Measurements from ENCODE around the gene ZNF837. TPM values are rescaled to one million over a fixed set of nuclear protein-coding genes. Genes with fewer than 3 reads are reported as not detected.

Gene ZNF837
- polyA plus RNA-seq (2013, experiment 1 of 2), result 2.8 TPM
- polyA plus RNA-seq (2013, experiment 2 of 2), result 2.1 TPM

GRCh38 chr19:58380662-58381459 is at the start of gene ZNF837:
Gene ZNF837 (minus strand): TSS chr19:58381030. CDS start chr19:58369332, 11,698 bp downstream.
- H3K4me3 ChIP-seq (ENCODE audit: extremely low read depth, insufficient read depth, low read length, poor library complexity, severe bottlenecking), result peak within 1 kb of the TSS; percentile 64
- no peaks in the 10 kb centered on the region for H3K36me3 ChIP-seq (ENCODE audit: control insufficient read depth, insufficient read depth, low read length)
- H3K9me3 ChIP-seq (ENCODE audit: control insufficient read depth, low read length), result no peaks in the 10 kb centered on the region
- H3K27ac ChIP-seq (ENCODE audit: low read depth, low read length, severe bottlenecking), result peak within 1 kb of the TSS; percentile 75
- H3K4me1 ChIP-seq (ENCODE audit: control insufficient read depth, insufficient read depth, low read length, poor library complexity, severe bottlenecking), result peaks cover 8% of the 10 kb centered on the region
- 0% methylated on average over 64 to 65 of the region's 83 CpGs for WGBS, 2 experiments (ENCODE audit: insufficient coverage in 2 of 2)

GRCh38 chr19:58429745-58430144 is 48.9 kb upstream of the ZNF837 start:
- Histone ChIP-seq H3K27ac (ENCODE audit: low read depth, low read length, severe bottlenecking) (no peak overlapping the region), H3K9me3 (ENCODE audit: control insufficient read depth, low read length) (peaks cover 60% of the 10 kb centered on the region), H3K36me3 (ENCODE audit: control insufficient read depth, insufficient read depth, low read length) (peaks cover 30% of the 10 kb centered on the region), H3K4me3 (ENCODE audit: extremely low read depth, insufficient read depth, low read length, poor library complexity, severe bottlenecking) (no peak overlapping the region), H3K4me1 (ENCODE audit: control insufficient read depth, insufficient read depth, low read length, poor library complexity, severe bottlenecking) (no peaks in the 10 kb centered on the region)

- H3K9me3 ChIP-seq (ENCODE audit: control insufficient read depth, low read length), result peaks cover 49% of the 10 kb centered on the region
- H3K4me3 ChIP-seq (ENCODE audit: extremely low read depth, insufficient read depth, low read length, poor library complexity, severe bottlenecking), result no peak overlapping the region
- no peaks in the 10 kb centered on the region for H3K4me1 ChIP-seq (ENCODE audit: control insufficient read depth, insufficient read depth, low read length, poor library complexity, severe bottlenecking)
- H3K36me3 ChIP-seq (ENCODE audit: control insufficient read depth, insufficient read depth, low read length), result peaks cover 19% of the 10 kb centered on the region
- no peak overlapping the region for H3K27ac ChIP-seq (ENCODE audit: low read depth, low read length, severe bottlenecking)
- WGBS, 2 experiments (ENCODE audit: insufficient coverage in 2 of 2), result no CpG with 5 or more reads among the region's 1 CpG
Measured at GRCh38 chr19:58428617-58429016, 47.8 kb upstream of the ZNF837 start.

GRCh38 chr19:58417071-58417470 is 36.2 kb upstream of the ZNF837 start:
- H3K4me1 ChIP-seq (ENCODE audit: control insufficient read depth, insufficient read depth, low read length, poor library complexity, severe bottlenecking), result no peaks in the 10 kb centered on the region
- no peaks in the 10 kb centered on the region for H3K9me3 ChIP-seq (ENCODE audit: control insufficient read depth, low read length)
- 92 to 97% methylated on average over 4 to 5 of the region's 7 CpGs for WGBS, 2 experiments (ENCODE audit: insufficient coverage in 2 of 2)
- H3K4me3 ChIP-seq (ENCODE audit: extremely low read depth, insufficient read depth, low read length, poor library complexity, severe bottlenecking), result no peak overlapping the region
- no peak overlapping the region for H3K27ac ChIP-seq (ENCODE audit: low read depth, low read length, severe bottlenecking)
- H3K36me3 ChIP-seq (ENCODE audit: control insufficient read depth, insufficient read depth, low read length), result peaks cover 47% of the 10 kb centered on the region

- Histone ChIP-seq H3K27ac (ENCODE audit: low read depth, low read length, severe bottlenecking) (no peak overlapping the region), H3K36me3 (ENCODE audit: control insufficient read depth, insufficient read depth, low read length) (peaks cover 46% of the 10 kb centered on the region), H3K9me3 (ENCODE audit: control insufficient read depth, low read length) (no peaks in the 10 kb centered on the region), H3K4me1 (ENCODE audit: control insufficient read depth, insufficient read depth, low read length, poor library complexity, severe bottlenecking) (no peaks in the 10 kb centered on the region), H3K4me3 (ENCODE audit: extremely low read depth, insufficient read depth, low read length, poor library complexity, severe bottlenecking) (no peak overlapping the region)
- 92 to 95% methylated on average over 3 of the region's 5 CpGs for WGBS, 2 experiments (ENCODE audit: insufficient coverage in 2 of 2)
Measured at GRCh38 chr19:58416604-58417003, 35.8 kb upstream of the ZNF837 start.

GRCh38 chr19:58409010-58409790 is 28.4 kb upstream of the ZNF837 start:
- Histone ChIP-seq H3K4me3 (ENCODE audit: extremely low read depth, insufficient read depth, low read length, poor library complexity, severe bottlenecking) (peak overlapping the region; percentile 84), H3K9me3 (ENCODE audit: control insufficient read depth, low read length) (no peaks in the 10 kb centered on the region), H3K36me3 (ENCODE audit: control insufficient read depth, insufficient read depth, low read length) (no peaks in the 10 kb centered on the region), H3K4me1 (ENCODE audit: control insufficient read depth, insufficient read depth, low read length, poor library complexity, severe bottlenecking) (peaks cover 4% of the 10 kb centered on the region), H3K27ac (ENCODE audit: low read depth, low read length, severe bottlenecking) (peak overlapping the region; percentile 29)
- 12 to 15% methylated on average over 33 to 34 of the region's 34 CpGs for WGBS, 2 experiments (ENCODE audit: insufficient coverage in 2 of 2)

- H3K36me3 ChIP-seq (ENCODE audit: control insufficient read depth, insufficient read depth, low read length), result peaks cover 4% of the 10 kb centered on the region
- H3K4me1 ChIP-seq (ENCODE audit: control insufficient read depth, insufficient read depth, low read length, poor library complexity, severe bottlenecking), result peaks cover 4% of the 10 kb centered on the region
- no peaks in the 10 kb centered on the region for H3K9me3 ChIP-seq (ENCODE audit: control insufficient read depth, low read length)
- peak within 1 kb of the TSS; percentile 84 for H3K4me3 ChIP-seq (ENCODE audit: extremely low read depth, insufficient read depth, low read length, poor library complexity, severe bottlenecking)
- H3K27ac ChIP-seq (ENCODE audit: low read depth, low read length, severe bottlenecking), result peak within 1 kb of the TSS; percentile 89
- 0 to 1% methylated on average over 97 to 99 of the region's 100 CpGs for WGBS, 2 experiments (ENCODE audit: insufficient coverage in 2 of 2)
Measured at GRCh38 chr19:58408152-58409009, 27.6 kb upstream of the ZNF837 start, which contains the start of gene ZNF584. Gene ZNF584 (plus strand): TSS chr19:58408649. CDS start chr19:58409148, 499 bp downstream.

- no peaks in the 10 kb centered on the region for H3K9me3 ChIP-seq (ENCODE audit: control insufficient read depth, low read length)
- peaks cover 4% of the 10 kb centered on the region for H3K4me1 ChIP-seq (ENCODE audit: control insufficient read depth, insufficient read depth, low read length, poor library complexity, severe bottlenecking)
- H3K4me3 ChIP-seq (ENCODE audit: extremely low read depth, insufficient read depth, low read length, poor library complexity, severe bottlenecking), result peak overlapping the region; percentile 84
- H3K27ac ChIP-seq (ENCODE audit: low read depth, low read length, severe bottlenecking), result peak overlapping the region; percentile 89
- 24 to 31% methylated on average over 20 of the region's 22 CpGs for WGBS, 2 experiments (ENCODE audit: insufficient coverage in 2 of 2)
- H3K36me3 ChIP-seq (ENCODE audit: control insufficient read depth, insufficient read depth, low read length), result peaks cover 4% of the 10 kb centered on the region
Measured at GRCh38 chr19:58407658-58408151, 26.9 kb upstream of the ZNF837 start.

GRCh38 chr19:58406818-58407657 is 26.2 kb upstream of the ZNF837 start:
- H3K9me3 ChIP-seq (ENCODE audit: control insufficient read depth, low read length), result no peaks in the 10 kb centered on the region
- peak overlapping the region; percentile 84 for H3K4me3 ChIP-seq (ENCODE audit: extremely low read depth, insufficient read depth, low read length, poor library complexity, severe bottlenecking)
- 89 to 92% methylated on average over 9 to 10 of the region's 10 CpGs for WGBS, 2 experiments (ENCODE audit: insufficient coverage in 2 of 2)
- H3K27ac ChIP-seq (ENCODE audit: low read depth, low read length, severe bottlenecking), result no peak overlapping the region
- peaks cover 4% of the 10 kb centered on the region for H3K36me3 ChIP-seq (ENCODE audit: control insufficient read depth, insufficient read depth, low read length)
- peaks cover 4% of the 10 kb centered on the region for H3K4me1 ChIP-seq (ENCODE audit: control insufficient read depth, insufficient read depth, low read length, poor library complexity, severe bottlenecking)
